DMS153 (cell line): ENCODE measurements around the gene APBB2.

ENCODE experiments used
- DNase-seq: peaks from one replicate; lab custom pipeline; 2025; lab: John Stamatoyannopoulos, UW

APBB2 gene

DNA sequence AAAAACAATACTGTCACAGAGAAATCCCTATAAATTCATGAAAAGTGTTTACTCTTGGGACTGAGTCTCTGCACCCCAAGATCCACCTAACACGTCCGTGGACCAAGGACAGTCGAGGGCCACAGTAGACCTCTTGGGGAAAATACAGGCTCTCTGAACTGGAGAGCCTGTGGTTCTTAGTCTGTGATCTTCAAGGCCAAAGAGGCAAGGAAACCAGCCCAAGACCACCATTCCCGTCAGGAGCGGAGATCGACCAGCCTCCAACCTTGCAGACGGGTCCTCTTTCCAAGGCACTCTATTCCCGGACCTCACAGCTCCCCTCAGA is 1.6 kb upstream of the APBB2 start:
- DNase-seq, result no peak

DNA sequence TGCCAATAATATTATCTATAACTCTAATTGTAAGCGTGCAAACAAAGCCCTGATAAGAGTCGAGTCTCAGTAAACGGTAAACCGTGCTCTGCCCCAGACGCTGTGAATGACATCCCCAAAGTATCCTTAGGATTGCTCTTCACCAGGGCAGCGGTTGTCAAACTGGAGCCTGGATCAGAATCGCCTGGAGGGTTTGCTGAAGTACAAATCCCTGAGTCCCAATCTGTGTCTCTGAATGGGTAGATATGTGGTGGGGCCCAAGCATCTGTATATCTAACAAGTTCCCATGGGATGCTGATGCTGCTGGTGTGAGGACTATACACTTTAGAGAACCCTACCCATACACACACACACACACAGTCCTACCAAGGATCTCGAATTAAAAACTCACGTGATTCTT is 813 bp upstream of the APBB2 start:
- DNase-seq, result no peak

DNA sequence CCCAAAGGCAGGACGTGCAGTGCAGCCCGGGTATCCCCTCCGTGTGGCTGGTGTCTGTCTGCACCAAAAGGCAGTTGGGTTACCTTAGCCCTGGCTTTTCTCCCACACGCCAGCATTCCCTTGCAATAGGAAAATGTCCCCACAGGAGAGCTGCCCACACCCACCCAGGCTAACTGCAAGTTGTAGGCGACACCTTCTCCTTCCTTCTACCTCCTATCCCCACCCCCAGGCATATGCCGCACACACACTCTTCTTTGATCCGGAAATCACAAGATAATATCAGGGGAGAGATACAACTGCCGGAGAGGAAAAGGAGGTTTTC is 444 bp upstream of the APBB2 start:
- DNase-seq, result no peak

DNA sequence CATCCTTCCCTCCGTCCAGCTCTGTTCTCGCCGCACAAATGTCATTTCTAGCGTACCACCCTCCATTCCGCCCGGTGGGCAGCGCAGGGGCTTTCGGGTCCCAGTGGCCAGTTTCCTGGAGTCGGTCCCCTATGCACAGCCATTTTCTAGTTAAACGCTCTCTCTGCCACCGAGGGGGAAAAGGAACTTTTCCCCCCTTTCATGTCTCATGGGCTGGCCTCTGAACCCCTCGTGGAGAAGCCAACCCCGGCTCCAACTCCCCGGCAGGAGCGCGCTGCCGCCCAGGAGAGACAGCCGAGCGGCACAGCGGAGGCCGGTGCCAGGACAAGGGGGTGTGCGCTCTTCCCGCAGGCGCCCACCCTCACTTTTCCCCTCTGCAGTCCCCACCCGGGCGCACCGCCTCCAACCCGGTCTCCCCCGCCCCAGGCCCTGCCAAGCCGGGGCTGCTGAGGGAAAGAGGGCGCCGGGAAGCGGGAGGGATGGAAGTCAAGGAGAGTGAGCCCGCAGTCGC is 662 bp downstream of the APBB2 start:
- no peak for DNase-seq

DNA sequence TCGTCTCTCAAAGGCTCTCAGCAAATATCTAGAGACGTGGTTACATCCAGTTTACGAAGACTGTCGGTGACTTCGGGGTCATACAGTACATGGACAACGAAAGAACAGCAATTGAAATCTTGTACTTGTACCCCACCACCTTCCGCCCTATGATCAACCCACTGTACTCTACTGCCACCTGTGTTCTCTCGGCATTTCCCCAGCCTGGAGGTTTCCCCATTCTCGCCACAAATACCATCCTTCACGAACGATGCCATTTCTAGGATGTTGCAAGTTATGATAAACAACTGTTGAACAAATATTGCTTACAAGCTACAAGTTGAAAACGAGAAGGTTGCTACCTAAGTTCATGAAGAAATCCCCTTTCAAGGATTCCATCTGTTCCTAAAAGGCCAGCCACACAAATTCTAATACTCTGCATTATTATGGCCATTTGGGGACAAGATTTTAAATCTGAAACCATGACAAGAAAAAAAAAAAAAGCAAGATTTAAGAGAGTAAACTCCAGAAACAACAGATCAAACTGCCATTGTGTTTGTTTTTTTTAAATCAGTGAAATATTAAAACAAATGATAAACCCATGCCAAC is 1.6 kb downstream of the APBB2 start:
- DNase-seq, result no peak

DNA sequence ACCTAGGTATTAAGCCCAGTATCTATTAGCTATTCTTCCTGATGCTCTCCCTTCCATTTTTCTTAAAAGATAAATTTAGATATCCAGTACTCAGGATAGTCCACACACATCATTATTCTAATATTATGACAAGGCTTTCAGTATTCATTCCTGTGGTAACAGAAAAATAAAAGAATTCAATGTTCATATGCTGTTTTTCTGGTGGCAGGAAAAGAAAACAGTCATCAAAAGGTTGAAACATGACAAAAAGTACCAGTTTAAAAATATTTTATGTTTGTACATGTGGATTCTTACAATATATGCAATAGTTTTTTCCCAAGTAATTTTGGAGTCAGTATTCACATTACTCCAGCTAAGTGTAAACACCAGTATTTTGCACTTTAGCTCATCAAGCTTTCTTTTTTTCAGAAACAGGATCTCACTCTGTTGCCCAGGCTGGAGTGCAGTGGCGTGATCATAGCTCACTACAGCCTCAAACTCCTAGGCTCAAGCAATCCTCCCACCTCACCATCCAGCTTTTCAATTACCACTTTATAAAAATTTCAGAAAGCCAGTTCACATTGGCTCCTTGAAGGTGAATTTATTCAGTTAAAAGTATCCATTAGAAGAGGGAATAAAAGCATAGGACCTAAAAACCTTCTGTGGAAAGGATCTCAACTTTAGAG is 2.3 kb downstream of the APBB2 start:
- no peak for DNase-seq

DNA sequence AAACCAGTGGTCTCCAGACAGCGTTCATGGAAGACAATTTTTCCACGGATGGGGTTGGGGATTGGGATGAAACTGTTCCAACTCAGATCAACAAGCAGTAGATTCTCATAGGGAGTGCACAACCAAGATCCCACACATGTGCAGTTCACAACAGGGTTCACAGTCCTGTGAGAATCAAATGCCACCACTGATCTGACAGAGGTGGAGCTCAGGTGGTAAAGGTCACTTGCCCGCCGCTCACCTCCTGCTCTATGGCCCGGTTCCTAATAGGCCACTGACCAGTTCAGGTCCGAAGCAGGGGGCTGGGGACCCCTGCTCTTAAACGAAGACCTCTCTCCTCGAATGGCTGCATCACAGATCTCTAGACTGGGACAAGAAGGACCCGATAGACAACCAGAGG is 4.4 kb downstream of the APBB2 start:
- no peak for DNase-seq

DNA sequence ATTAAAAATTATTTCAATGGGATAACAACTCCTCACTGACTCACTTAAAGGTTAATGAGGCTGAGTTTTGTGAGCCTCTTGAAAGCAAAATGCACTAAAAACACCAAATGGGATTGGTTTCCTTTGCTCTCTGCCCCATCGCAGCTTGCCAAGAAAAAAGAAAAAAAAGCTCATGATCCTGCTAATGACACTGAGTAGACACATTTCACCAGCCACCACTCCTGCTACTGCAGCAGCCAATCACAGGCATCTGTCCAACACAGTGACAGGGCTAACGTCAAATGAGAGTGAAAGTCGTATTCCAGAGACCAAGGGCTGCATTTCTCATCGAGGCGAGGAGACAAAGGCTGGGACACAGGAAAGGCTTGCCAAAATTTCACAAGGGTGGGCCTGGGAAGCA is 5.2 kb downstream of the APBB2 start:
- no peak for DNase-seq

DNA sequence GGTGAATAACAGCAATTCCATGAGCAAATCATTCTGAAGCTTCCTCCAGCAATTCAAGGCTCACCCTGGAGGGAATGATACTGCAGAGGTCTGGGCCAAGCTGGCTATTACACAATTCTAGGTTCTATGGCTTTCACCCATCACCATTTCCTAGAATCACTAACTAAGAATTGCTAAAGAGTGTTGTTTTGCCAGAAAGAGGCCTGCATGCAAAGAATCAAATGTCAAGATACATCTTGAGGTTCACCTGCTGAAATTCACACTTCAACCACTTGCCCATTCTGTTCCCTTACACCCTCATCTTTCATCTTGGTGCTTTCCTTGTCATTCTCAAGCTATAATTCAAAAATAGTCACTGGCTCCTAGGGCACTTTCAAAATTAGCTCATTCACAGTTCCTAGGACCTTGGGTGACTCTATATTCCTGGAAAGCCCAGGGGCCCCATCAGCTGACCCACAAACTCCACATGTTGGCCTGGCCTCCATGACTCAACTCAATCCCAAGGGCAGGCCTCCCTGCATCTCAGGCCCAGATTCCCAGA is 7.0 kb downstream of the APBB2 start:
- DNase-seq, result no peak

DNA sequence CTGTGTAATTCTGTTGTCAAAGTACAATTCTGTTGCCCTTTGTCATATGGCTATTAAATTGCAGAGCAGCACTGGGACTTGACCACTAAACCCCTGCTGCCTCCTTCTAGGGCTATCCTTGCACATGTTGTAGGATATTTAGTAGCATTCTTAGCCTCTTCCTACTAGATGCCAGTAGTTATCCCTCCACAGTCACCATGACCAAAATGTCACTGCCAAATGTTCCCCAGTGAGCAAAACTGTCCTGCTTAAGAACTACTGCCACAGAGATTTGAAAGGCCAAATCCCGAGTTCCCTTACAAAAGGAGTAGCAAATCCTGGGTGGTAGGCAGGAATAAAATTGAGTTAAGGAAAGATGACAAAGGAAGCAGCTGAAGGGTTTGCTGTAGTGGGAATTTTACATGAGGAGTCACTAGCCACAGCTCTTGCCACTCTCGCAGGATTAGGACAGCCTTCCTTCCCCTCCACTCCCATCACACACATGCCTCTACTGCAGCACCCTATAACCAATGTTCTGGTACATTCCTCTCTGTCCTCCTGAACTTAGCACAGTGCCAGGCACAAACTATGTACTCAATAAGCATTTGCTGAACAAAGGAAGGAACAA is 8.4 kb downstream of the APBB2 start:
- no peak for DNase-seq

DNA sequence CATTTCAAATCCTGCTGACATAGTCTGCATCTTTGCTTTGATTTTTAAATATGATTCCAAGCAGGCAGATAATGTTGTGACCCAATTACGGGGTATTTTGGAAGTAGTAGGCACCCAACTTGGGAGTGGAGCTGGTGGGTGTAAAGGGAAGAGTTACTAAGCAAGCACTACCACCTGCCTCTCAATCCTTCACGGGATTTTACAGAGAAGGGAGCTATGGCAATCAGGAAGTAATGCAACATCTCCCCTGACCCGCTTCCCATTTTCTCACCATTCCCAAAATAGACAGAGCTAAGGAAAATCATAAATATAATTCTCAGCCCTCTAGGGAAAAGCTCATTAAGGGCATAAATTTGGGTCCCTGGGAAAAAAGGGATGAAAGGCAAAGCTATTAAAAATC is 9.2 kb downstream of the APBB2 start:
- no peak for DNase-seq

DNA sequence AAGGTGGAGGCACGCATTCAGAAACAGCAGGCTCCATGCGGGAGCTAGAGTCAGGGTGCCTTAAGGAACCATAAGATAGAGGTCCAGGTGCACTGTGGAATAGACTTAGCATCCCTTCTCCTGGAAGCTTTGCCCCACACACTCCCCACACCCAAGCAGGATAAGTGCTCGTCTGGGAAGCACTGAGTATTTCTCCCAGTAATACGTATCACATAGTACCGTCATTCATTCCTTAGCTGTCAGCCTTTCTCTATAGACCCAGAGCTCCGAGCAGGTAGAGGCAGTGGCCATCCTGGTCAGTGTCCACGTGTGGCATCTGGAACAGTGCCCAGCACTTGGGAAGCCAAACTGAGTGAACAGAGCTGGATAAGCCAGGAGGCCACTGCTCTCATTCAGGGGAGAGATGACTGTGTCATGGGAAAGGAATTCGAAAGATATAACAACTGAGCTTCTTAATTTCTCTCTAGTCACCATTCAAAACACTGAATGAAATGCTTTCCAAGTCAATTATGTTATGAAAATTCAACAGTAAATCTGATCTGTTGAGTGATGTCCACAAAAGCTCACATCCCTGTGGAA is 9.9 kb downstream of the APBB2 start:
- DNase-seq, result no peak

DNA sequence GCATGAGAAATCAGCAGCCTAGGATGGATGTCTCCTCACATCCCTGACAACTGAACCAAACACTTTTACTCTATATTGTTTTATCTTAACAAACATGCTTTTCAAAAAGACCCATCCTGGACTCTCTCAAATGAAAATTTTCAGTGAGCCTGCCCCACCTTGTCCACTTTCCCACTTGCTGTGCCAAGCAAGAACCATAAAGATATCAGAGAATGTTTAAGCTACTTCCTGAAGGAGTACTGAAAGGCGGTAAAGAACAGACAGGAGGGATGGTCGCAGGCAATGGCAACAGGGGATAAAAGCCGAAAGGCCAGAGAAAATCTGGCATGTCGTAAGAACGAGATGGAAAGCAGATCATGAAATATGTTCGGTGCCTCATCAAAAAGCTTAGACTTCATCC is 10.5 kb downstream of the APBB2 start:
- DNase-seq, result no peak

DNA sequence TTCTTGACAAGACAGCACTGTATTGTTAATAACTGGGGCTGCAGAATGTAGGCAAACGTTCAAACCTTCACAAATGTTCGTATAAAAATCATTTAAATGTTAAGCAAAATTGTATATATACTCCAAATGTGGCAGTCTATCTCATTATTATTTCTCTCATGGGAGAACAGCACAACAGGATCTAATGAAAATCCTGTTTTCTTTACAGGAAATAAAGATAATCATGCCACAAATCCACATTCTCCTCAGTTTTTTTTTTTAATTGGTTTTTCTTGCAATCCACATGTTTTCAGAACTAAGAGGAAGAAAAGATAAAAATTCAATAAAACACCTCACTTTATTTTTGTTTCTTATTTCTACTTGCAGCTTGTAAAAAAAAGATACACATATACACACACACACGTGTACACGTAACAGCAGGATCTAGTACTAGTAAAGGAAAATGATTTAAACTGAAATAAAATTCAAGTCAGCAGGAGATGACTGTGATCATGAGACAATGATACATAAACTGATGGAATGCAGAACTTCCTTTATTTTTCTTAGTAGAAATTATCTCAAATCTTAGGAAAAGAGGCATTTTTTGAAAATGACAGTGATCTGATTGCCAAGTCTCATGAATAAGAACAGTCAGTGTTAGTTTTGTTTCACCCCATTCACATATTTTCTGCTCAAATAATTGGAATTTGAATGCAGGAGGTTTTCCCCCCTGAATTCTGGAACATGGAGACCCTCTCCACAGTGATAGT is 11.3 kb downstream of the APBB2 start:
- no peak for DNase-seq

DNA sequence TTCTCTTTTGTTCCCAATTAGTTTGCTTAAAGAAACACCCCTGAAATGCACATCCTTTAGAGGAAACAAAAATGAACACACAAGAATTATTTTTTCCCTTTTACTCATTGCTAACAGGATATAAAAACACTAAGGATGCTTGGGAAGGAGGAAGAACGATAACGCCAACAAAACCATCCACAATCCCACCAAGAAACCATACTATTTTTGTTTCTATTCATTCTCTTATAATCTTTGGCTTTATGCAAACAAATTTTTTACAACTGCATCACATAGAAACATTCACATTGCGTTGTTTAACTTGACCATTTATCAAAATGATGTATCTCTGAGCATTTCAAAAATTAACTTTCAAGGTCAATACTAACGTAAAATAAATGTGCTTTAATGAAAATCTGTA is 12.0 kb downstream of the APBB2 start:
- no peak for DNase-seq

DNA sequence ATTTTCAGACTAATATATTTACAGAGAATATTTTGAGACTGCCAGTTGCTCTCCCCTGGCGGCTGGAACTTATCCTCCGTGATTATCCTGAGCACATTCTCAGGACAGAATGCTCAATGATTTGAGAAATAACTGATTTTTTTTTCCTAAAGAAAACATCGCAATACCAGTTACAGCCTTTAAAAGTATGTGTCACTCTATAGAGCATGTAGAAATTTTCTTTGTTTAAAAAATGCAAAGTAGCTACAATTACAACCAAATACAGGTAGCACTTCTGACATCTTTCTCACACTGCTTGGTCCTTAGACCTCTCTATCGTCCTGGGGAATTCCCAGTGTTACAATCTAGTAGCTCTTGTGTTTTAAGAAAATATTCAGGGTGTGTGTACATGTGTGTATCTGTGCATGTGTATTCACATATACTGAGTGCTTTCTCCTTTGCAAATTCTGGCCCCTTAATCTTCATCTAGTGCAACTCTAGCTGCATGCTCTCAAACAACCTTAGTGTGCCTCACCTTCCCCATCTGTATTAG is 13.8 kb downstream of the APBB2 start:
- no peak for DNase-seq

DNA sequence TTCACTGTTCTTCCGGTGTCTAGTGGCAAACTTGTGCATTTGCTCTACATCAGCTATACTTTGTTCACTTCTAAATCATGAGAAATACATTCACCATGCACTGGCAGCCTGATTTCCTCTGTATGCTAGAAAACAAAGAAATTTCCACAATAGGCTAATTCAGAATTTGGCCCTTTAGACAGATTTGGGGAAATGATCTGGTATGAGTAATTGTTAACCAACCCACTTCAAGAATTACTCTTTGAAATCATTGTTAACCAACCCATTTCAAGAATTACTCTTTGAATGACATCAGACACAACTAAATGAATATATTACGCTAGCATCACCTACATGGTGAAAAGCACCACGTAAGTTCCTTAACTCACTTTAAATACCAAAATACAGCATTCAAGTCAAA is 14.6 kb downstream of the APBB2 start:
- DNase-seq, result no peak

DNA sequence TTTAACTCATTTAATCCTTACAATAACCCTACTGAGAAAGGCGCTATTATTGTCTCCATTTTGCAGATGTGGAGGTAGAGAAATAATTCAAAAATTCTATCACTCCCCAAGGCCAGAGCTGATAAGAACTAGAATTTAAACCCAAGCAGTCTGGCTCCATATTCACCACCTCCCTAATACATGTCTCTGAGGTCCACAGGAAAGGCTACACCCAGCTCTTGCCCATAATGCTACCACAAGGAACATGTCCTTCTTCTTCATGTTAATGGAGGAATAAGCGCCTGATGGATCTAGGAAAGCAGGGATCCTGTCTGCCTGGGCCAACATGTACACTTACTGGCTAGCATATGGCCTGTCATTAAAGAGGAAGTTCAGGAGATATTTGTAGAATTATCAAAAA is 16.3 kb downstream of the APBB2 start:
- no peak for DNase-seq

DNA sequence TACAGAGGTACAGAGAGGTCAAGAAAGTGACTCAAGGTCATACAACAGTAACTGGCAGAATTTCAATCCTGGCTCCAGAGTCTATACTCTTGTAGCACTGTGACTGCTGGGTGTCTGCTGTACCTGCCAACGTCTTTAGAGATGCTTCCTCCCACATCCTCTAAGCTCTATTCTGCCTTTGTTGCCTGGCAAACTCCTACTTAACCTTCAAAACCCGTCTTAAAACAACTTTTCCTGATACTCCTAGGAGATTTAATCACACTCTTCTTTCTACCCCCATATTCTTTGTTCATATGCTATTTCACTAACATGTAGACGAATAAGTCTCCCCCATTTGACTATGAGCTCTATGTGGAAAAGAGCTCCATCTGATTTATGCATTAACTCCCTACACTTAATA is 16.8 kb downstream of the APBB2 start:
- no peak for DNase-seq

DNA sequence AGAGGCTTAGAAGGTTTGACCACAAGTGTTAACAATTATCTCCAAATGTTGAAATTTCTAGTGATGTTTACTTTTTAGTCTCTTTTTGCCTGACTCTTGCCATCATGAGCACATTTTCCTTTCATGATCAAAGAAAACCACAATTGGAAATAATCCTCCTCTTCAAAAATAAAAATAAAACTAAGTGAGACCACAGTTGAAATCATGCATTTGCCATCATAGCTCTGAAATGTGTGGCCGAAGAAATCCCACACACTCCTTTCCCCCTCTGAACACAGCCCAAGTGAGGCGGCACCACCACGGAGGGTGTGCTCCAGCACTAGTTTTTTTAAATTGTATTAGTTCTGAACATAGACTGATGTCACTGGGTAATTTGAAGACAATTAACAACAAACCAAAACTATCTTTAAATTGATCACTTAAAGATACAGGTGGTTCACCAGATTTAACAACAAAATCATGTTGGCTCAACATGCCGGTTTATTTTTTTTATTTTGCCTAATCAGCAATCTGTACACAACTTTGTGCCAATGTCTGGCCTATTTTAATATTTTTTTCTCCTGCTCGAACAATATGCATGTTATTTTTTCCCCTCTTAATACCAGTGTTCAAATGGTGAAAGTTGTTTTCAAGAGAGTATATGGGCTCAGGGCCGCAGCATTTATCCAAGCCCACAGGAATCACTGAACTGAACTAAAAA is 17.6 kb downstream of the APBB2 start:
- no peak for DNase-seq

DNA sequence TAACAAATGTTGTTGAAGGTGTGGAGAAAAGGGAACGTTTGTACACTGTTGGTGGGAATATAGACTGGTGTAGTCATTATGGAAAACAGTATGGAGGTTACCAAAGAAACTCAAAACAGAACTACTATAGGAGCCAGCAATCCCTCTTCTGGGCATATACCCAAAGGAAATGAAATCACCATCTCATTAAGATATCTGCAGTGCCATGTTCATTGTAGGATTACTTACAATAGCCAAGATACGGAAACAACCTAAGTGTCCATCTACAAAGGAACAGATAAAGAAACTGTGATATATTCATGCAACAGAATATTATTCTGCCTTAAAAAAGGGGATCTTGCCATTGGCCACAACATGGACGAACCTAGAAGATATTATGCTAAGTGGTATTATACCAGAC is 22.2 kb downstream of the APBB2 start:
- DNase-seq, result no peak

DNA sequence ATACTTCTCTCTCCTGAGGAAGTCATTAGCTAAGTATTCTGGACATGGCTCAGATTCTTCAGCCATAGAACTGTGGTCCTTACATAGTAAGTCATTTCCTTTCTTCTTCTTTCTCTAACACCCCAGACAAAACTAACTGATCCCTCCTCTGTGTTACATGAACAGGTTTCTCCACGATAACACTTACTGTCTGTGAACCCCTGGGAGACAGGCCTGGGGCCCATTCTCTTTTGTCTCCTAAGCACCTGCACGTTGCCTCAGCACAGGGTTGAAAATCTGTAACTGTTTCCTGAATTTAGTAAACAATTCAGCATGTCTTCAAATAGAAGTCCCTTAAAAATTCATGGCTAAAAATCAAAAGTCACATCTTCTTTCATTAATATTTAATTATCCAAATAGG is 24.7 kb downstream of the APBB2 start:
- DNase-seq, result no peak
